Astrocyte of the cerebellum (primary cell): ENCODE results near the gene MEGF8.

ENCODE experiments used
- DNase-seq: peaks from one replicate; pipeline ENCODE4 v3.0.0-alpha.2; 2011; ENCODE audit warnings: low read depth
- H3K4me3 ChIP-seq: 2 replicates; pipeline ENCODE4 v1.5.1; 2011; ENCODE audit warnings: mild to moderate bottlenecking, low read depth, low read length, moderate library complexity
- in situ Hi-C: cut with HindIII; loops from 2 replicates; pipeline ENCODE4 v1.10.0; 2017; ENCODE audit warnings: low sequenced_read_pairs
- TF ChIP-seq, protein P1 (sequence below): IDR thresholded peaks from 2 replicates; pipeline ENCODE4 v1.5.1; 2012; ENCODE audit warnings: low read length, low read depth, moderate library complexity, mild to moderate bottlenecking; ENCODE audit errors: missing control alignments

MEGF8 gene, protein sequence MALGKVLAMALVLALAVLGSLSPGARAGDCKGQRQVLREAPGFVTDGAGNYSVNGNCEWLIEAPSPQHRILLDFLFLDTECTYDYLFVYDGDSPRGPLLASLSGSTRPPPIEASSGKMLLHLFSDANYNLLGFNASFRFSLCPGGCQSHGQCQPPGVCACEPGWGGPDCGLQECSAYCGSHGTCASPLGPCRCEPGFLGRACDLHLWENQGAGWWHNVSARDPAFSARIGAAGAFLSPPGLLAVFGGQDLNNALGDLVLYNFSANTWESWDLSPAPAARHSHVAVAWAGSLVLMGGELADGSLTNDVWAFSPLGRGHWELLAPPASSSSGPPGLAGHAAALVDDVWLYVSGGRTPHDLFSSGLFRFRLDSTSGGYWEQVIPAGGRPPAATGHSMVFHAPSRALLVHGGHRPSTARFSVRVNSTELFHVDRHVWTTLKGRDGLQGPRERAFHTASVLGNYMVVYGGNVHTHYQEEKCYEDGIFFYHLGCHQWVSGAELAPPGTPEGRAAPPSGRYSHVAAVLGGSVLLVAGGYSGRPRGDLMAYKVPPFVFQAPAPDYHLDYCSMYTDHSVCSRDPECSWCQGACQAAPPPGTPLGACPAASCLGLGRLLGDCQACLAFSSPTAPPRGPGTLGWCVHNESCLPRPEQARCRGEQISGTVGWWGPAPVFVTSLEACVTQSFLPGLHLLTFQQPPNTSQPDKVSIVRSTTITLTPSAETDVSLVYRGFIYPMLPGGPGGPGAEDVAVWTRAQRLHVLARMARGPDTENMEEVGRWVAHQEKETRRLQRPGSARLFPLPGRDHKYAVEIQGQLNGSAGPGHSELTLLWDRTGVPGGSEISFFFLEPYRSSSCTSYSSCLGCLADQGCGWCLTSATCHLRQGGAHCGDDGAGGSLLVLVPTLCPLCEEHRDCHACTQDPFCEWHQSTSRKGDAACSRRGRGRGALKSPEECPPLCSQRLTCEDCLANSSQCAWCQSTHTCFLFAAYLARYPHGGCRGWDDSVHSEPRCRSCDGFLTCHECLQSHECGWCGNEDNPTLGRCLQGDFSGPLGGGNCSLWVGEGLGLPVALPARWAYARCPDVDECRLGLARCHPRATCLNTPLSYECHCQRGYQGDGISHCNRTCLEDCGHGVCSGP (N-terminal part only)

DNA sequence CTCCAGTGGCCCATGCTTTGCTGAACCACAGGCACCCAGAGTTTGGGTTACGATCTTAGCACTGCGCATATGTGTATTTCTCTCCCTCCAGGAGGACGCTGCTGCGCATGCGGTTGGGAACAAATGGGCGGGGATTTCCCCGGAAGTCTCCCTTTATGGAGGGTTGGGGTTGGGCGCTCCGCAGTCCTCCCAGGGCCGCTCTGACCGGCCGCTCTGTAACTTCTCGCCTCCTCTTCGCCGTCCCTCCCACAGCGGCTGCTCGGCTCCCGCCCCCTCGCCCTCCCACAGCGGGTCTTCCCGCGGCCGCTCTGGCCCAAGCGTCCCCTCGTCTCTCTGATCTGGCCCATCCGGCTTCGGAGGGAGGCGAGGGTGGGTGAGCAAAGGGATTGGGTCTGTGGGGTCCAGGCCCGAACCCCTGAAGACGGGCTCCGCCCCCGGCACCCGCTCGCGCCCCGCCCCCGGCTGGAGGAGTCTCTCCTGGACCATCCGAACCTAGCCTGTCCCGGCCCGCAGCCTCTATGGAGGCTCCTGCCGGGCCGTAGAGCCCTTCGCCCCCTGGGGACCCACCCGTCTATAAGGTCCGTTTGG is at the start of gene MEGF8:
Gene MEGF8, plus strand, starts transcription at position 328 of the 588 bp plus-strand sequence. CDS start 609 bp downstream, outside the sequence.
- in situ Hi-C loops: no loop called here
- peak within 1 kb of the TSS; percentile 90 for H3K4me3 ChIP-seq
- DNase-seq: peak; percentile 98
- TF ChIP-seq, protein P1, sequence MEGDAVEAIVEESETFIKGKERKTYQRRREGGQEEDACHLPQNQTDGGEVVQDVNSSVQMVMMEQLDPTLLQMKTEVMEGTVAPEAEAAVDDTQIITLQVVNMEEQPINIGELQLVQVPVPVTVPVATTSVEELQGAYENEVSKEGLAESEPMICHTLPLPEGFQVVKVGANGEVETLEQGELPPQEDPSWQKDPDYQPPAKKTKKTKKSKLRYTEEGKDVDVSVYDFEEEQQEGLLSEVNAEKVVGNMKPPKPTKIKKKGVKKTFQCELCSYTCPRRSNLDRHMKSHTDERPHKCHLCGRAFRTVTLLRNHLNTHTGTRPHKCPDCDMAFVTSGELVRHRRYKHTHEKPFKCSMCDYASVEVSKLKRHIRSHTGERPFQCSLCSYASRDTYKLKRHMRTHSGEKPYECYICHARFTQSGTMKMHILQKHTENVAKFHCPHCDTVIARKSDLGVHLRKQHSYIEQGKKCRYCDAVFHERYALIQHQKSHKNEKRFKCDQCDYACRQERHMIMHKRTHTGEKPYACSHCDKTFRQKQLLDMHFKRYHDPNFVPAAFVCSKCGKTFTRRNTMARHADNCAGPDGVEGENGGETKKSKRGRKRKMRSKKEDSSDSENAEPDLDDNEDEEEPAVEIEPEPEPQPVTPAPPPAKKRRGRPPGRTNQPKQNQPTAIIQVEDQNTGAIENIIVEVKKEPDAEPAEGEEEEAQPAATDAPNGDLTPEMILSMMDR: peak; percentile 95

DNA sequence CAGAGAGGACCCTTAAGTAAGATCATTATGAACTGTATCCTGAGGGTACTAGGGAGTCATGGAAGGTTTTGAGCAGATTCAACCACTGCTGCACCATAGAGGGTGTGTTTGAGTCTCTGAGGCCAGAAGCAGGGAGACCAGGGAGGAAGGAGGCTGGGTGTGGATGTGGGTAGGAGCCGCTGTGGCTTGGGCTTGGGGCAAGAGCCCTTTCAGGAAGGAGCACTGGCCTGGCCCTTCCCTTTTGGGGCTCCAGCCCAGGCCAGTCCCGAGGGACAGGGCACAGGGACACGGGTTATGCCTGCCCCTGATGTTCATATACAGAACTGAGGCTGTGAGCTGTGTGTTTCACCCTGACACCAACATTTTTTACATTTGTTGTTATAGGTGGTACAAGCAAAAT is 49.2 kb upstream of the MEGF8 start:
- TF ChIP-seq, protein P1: no peak
- DNase-seq: no peak
- no peak overlapping the region for H3K4me3 ChIP-seq
- in situ Hi-C loops: no loop called here

DNA sequence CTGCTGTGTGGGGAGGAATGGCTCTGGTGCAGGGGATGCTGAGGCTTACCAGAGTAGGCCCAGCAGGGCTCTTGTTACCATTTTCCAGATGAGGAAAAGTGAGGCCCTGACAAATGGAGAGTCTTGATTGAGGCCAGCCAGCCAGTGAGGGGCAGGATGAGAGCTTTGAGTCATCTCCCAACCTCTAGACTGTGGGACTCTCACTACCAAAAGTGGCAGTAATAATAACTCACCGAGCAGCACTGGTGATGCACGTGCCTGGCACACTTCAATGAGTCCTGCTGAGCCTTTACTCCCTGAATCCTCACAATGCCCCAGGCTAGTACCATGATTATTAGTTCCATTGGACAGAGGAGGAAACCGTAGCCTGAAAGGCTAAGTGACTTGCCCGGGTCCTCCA is 48.6 kb upstream of the MEGF8 start:
- DNase-seq: no peak
- TF ChIP-seq, protein P1: no peak
- in situ Hi-C loops: no loop called here
- no peak overlapping the region for H3K4me3 ChIP-seq

DNA sequence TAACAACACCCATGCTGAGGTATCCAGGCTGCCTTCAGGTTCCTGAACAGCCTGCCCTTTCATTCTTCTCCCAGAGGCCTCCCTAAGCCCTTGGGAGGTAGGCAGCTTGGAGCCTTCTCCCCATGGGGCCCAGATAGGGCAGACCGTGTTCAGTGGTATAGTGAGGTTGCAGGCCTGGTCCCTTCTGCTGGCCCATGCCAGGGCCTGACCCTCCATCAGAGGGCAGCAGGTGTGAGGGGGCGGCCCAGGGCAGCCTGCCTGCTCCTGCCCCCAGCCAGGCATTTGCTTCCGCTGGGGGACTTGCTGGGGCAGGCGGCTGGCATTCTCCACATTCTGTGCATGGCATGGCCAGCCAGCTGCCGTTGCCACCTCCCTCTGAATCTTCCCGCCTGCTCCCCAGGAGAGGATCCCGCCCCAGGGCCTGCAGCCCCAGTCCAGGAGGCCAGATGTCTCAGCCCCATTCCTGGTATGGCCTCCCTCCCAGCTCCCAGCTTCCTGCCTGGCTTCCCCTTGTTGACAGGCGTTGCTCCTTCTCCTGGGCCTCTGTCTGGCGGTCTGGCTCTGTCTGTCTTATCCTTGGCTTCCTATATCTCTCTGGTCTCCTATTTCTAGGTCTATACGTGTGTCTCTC is 47.5 kb upstream of the MEGF8 start:
- no peak for DNase-seq
- in situ Hi-C loops: no loop called here
- TF ChIP-seq, protein P1: no peak
- no peak overlapping the region for H3K4me3 ChIP-seq

DNA sequence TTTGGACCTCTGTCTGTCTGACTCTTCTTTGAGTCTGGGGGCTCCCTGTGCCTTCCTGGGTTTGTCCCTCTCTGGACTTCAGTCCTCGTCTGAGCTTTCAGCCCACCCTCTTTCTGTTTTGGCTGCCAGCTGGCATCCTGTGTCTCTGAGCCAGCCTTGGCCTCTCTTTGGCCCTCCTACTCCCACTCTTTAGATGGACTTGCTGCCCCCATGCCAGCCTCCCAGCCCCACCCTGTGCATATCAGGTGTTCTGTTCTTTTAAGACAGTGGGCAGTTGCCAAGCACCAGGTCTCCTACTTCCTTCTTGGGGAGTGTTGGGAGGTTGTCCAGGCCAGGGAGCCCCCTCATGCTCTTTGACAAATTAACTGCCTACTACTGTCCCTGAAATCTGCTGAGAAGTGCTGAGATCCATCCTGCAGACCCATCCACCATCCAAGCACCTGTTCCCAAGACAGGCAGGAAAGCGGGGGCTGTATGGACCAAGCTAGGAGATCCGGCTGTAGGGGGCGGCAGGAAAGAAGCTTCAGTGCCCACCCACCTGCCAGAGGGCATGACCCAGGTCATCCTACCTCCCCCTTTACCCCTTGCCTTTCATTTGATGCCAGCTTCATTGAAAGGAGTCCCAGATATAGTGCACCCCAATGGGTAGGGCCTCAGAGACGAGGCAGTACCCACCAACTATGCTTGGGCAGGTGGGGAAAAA is 46.8 kb upstream of the MEGF8 start:
- no peak overlapping the region for H3K4me3 ChIP-seq
- in situ Hi-C loops: no loop called here
- TF ChIP-seq, protein P1: no peak
- DNase-seq: no peak
